Activated naive CD8-positive, alpha-beta T cell treated with anti-CD3 and anti-CD28 coated beads, Interleukin-2, amount 10 ng/mL, durations not matched to agents 7 days and 5 days (primary cell): ENCODE measurements around the gene FAM180A. TPM values are rescaled to one million over a fixed set of nuclear protein-coding genes. Genes with fewer than 3 reads are reported as not detected.

ENCODE experiments used
- ATAC-seq: fragments of 150-1000 bp; cut with Tn5 transposase; one replicate; pipeline ENCODE4 v1.10.0; 2021; ENCODE audit warnings: low read depth, moderate library complexity
- POLR2A ChIA-PET: fragments of 350-600 bp; sonication (Branson Sonifier 250); formaldehyde crosslinking; loops from one replicate; lab custom pipeline; 2021; ENCODE audit warnings: antibody characterized with exemption; lab: Charles Lee
- DNase-seq: peaks from one replicate; pipeline ENCODE4 v3.0.0; 2021
- H3K27ac Mint-ChIP-seq: one replicate; pipeline ENCODE4 v1.8.0; 2022; ENCODE audit warnings: mild to moderate bottlenecking, mixed read lengths
- H3K27me3 Mint-ChIP-seq: one replicate; pipeline ENCODE4 v1.8.0; 2022; ENCODE audit warnings: mild to moderate bottlenecking, moderate library complexity, mixed read lengths
- H3K36me3 Mint-ChIP-seq: one replicate; pipeline ENCODE4 v1.8.0; 2021; ENCODE audit warnings: mild to moderate bottlenecking, mixed read lengths
- H3K4me1 Mint-ChIP-seq: one replicate; pipeline ENCODE4 v1.8.0; 2021; ENCODE audit warnings: mixed read lengths
- H3K4me3 Mint-ChIP-seq: one replicate; pipeline ENCODE4 v1.8.0; 2022; ENCODE audit warnings: mild to moderate bottlenecking, moderate library complexity, mixed read lengths
- H3K9me3 Mint-ChIP-seq: one replicate; pipeline ENCODE4 v1.8.0; 2021; ENCODE audit warnings: mixed read lengths
- total RNA-seq, 2 experiments: library from RNA; stranded (reverse); gene quantifications; one replicate each; pipeline ENCODE4 v1.2.3, GENCODE V29; 2021

Gene FAM180A
- total RNA-seq, 2 experiments from 2014 or later: not detected

GRCh38 chr7:135687466-135687865, 61.1 kb downstream of the FAM180A start:
- H3K4me3 Mint-ChIP-seq: no peak overlapping the region

GRCh38 chr7:135685306-135686084, 63.1 kb downstream of the FAM180A start:
- DNase-seq (no peak), ATAC-seq (no peak)
- Mint-ChIP-seq H3K27ac (no peak overlapping the region), H3K4me3 (no peak overlapping the region), H3K9me3 (no peaks in the 10 kb centered on the region), H3K4me1 (peaks cover 11% of the 10 kb centered on the region), H3K36me3 (peaks cover 2% of the 10 kb centered on the region), H3K27me3 (peaks cover 2% of the 10 kb centered on the region)
- POLR2A ChIA-PET: no interaction called here

More at GRCh38 chr7:135687466-135687865, 61.1 kb downstream of the FAM180A start:
- no peaks in the 10 kb centered on the region for H3K4me1 Mint-ChIP-seq
- DNase-seq (no peak), ATAC-seq (no peak)
- POLR2A ChIA-PET: no interaction called here
- H3K27me3 Mint-ChIP-seq: peaks cover 2% of the 10 kb centered on the region
- peaks cover 2% of the 10 kb centered on the region for H3K36me3 Mint-ChIP-seq
- no peaks in the 10 kb centered on the region for H3K9me3 Mint-ChIP-seq
- no peak overlapping the region for H3K27ac Mint-ChIP-seq

GRCh38 chr7:135684699-135685098, 63.9 kb downstream of the FAM180A start:
- H3K4me3 Mint-ChIP-seq: no peak overlapping the region
- H3K9me3 Mint-ChIP-seq: no peaks in the 10 kb centered on the region
- DNase-seq (no peak), ATAC-seq (no peak)
- peaks cover 2% of the 10 kb centered on the region for H3K27me3 Mint-ChIP-seq
- POLR2A ChIA-PET: no interaction called here
- H3K27ac Mint-ChIP-seq: no peak overlapping the region
- H3K4me1 Mint-ChIP-seq: peaks cover 13% of the 10 kb centered on the region
- peaks cover 2% of the 10 kb centered on the region for H3K36me3 Mint-ChIP-seq

GRCh38 chr7:135684136-135684535, 64.5 kb downstream of the FAM180A start:
- ATAC-seq (no peak), DNase-seq (no peak)
- peaks cover 2% of the 10 kb centered on the region for H3K27me3 Mint-ChIP-seq
- no peak overlapping the region for H3K27ac Mint-ChIP-seq
- peaks cover 2% of the 10 kb centered on the region for H3K36me3 Mint-ChIP-seq
- H3K4me3 Mint-ChIP-seq: no peak overlapping the region
- POLR2A ChIA-PET: no interaction called here
- H3K4me1 Mint-ChIP-seq: peaks cover 13% of the 10 kb centered on the region
- no peaks in the 10 kb centered on the region for H3K9me3 Mint-ChIP-seq

- H3K9me3 Mint-ChIP-seq: no peaks in the 10 kb centered on the region
- H3K36me3 Mint-ChIP-seq: peaks cover 7% of the 10 kb centered on the region
- H3K27me3 Mint-ChIP-seq: peaks cover 2% of the 10 kb centered on the region
- H3K4me1 Mint-ChIP-seq: peaks cover 13% of the 10 kb centered on the region
- no peak for DNase-seq
- POLR2A ChIA-PET: no interaction called here
- no peak overlapping the region for H3K4me3 Mint-ChIP-seq
- no peak overlapping the region for H3K27ac Mint-ChIP-seq
- ATAC-seq: no peak
Observed at GRCh38 chr7:135683609-135684008, 65.0 kb downstream of the FAM180A start.

GRCh38 chr7:135682191-135682590, 66.4 kb downstream of the FAM180A start:
- Mint-ChIP-seq H3K27me3 (peaks cover 2% of the 10 kb centered on the region), H3K4me3 (no peak overlapping the region), H3K27ac (no peak overlapping the region), H3K36me3 (peaks cover 9% of the 10 kb centered on the region), H3K4me1 (peaks cover 13% of the 10 kb centered on the region), H3K9me3 (no peaks in the 10 kb centered on the region)
- ATAC-seq (no peak), DNase-seq (no peak)
- POLR2A ChIA-PET: no interaction called here

GRCh38 chr7:135681762-135682161, 66.9 kb downstream of the FAM180A start:
- POLR2A ChIA-PET: no interaction called here
- no peak overlapping the region for H3K27ac Mint-ChIP-seq
- H3K9me3 Mint-ChIP-seq: no peaks in the 10 kb centered on the region
- no peak overlapping the region for H3K4me3 Mint-ChIP-seq
- H3K36me3 Mint-ChIP-seq: peaks cover 11% of the 10 kb centered on the region
- DNase-seq: no peak
- ATAC-seq: no peak
- H3K4me1 Mint-ChIP-seq: peaks cover 13% of the 10 kb centered on the region
- H3K27me3 Mint-ChIP-seq: peaks cover 2% of the 10 kb centered on the region

Other genes with a start within 250 kb of the FAM180A start
- 10 to 100 TPM; 24.4 to 25.8 TPM for gene CNOT4, start 238.7 kb downstream of the FAM180A start, total RNA-seq
- 10 to 100 TPM; 84.8 to 92.7 TPM for gene NUP205, start 190.9 kb downstream of the FAM180A start, total RNA-seq
- 10 to 100 TPM; 23.1 to 23.3 TPM for gene STMP1, start 86.3 kb downstream of the FAM180A start, total RNA-seq
- not detected for gene SLC13A4, start 20.6 kb downstream of the FAM180A start, total RNA-seq
- 100 to 1,000 TPM; 120 to 127 TPM for gene MTPN, start 228.5 kb upstream of the FAM180A start, total RNA-seq